Omental fat pad (tissue), 4 donors: ENCODE measurements around the gene KCNQ1. TPM values are rescaled to one million over a fixed set of nuclear protein-coding genes. Genes with fewer than 3 reads are reported as not detected.

ENCODE experiments used
- ATAC-seq: fragments of 150-250 bp; one replicate; pipeline ENCODE4 v1.9.1; 2016; ENCODE audit warnings: mild to moderate bottlenecking, moderate library complexity; ENCODE audit not compliant: low FRiP score
- DNase-seq: peaks from one replicate; pipeline ENCODE4 v3.0.0-alpha.2; 2019; ENCODE audit warnings: low spot score
- total RNA-seq, 4 donors: library from RNA; depleted of rRNA; stranded (reverse); fragments of >200 nt; gene quantifications; one replicate each; pipeline ENCODE4 v1.1.0, GENCODE V29; 2016
- TF ChIP-seq, protein P1 (sequence below), 3 donors: fragments of 450-650 bp; IDR thresholded peaks; one replicate each; pipeline ENCODE4 v1.5.1; 2016 to 2017; ENCODE audit warnings: antibody characterized with exemption in 3 of 3, mild to moderate bottlenecking in 3 of 3, moderate library complexity in 2 of 3

Gene KCNQ1
- total RNA-seq, 4 donors from 2014 or later: 4.5 to 5.9 (median 5.2) TPM

DNA sequence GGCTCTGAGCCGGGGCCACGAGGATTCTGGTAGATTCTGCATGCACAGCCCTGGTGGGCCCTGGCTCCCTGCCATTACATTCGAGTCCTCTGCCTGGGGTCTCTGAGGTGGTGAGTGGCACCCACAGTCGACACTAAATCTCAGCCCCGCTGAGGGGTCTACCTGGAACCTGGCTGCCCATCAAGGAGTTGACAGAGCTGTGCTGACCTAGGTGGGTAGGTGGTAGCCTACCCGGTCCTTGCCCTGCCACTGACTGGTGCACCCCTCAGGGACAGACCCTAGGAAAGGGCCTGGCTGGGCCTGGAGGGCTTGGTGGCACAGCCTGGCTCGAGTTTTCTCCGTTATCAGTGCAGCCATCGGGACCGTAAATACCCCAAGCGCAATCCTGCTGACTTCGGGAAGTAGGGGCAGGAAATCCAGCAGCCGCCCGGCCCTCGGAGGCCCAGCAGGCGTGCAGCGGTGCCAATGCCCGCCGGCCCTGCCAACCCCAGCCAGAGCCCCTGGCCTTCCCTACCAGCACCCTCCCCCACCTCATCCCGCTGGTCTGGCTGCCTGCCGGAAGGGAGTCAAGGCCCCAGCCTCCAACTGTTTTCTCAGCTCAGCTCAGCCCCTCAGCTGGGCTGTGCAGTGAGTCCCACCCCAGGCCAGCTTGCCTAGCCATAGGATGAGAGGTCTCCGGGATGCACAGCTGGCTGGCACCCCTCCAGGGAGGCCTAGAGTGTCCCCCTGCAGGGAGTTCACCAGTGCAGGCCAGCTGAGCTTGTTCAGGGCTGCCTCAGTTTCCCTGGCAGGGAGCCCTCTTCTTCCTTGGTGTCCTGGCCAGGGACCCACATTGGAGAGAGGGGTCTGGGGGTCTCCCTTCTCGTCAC, 335.4 kb downstream of the KCNQ1 start:
- TF ChIP-seq, protein P1, sequence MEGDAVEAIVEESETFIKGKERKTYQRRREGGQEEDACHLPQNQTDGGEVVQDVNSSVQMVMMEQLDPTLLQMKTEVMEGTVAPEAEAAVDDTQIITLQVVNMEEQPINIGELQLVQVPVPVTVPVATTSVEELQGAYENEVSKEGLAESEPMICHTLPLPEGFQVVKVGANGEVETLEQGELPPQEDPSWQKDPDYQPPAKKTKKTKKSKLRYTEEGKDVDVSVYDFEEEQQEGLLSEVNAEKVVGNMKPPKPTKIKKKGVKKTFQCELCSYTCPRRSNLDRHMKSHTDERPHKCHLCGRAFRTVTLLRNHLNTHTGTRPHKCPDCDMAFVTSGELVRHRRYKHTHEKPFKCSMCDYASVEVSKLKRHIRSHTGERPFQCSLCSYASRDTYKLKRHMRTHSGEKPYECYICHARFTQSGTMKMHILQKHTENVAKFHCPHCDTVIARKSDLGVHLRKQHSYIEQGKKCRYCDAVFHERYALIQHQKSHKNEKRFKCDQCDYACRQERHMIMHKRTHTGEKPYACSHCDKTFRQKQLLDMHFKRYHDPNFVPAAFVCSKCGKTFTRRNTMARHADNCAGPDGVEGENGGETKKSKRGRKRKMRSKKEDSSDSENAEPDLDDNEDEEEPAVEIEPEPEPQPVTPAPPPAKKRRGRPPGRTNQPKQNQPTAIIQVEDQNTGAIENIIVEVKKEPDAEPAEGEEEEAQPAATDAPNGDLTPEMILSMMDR (IDR thresholded peaks at IDR 0.05): no peak
- no peak for DNase-seq
- ATAC-seq: no peak

DNA sequence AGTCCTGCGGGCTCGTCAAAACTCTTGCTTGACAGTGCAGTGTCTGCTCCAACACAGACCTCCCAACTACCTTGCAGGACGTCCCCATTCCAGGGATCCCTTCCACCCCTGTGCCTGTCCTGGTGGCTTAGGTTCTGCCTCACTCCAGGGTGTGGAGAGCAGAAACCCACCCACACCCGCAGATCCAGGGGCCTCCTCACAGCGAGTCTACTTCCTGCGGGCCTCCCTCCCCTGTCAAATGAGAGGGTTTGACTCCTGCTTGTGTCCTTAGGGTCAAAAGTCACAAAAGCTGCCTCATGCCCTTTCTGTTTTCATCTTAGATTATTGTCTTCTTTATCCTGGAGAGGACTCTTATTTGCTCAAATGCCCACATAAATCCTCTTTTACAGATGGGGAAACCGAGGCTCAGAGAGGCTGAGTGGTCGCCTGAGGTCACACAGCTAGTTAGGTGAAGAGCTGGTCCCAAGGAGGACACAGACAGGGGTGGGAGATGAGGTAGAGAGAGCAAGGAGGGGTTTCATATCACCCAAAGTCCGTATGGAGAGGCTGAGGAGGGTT, 336.1 kb downstream of the KCNQ1 start:
- DNase-seq (no peak), ATAC-seq (no peak)
- TF ChIP-seq, protein P1 (IDR thresholded peaks at IDR 0.05): no peak

DNA sequence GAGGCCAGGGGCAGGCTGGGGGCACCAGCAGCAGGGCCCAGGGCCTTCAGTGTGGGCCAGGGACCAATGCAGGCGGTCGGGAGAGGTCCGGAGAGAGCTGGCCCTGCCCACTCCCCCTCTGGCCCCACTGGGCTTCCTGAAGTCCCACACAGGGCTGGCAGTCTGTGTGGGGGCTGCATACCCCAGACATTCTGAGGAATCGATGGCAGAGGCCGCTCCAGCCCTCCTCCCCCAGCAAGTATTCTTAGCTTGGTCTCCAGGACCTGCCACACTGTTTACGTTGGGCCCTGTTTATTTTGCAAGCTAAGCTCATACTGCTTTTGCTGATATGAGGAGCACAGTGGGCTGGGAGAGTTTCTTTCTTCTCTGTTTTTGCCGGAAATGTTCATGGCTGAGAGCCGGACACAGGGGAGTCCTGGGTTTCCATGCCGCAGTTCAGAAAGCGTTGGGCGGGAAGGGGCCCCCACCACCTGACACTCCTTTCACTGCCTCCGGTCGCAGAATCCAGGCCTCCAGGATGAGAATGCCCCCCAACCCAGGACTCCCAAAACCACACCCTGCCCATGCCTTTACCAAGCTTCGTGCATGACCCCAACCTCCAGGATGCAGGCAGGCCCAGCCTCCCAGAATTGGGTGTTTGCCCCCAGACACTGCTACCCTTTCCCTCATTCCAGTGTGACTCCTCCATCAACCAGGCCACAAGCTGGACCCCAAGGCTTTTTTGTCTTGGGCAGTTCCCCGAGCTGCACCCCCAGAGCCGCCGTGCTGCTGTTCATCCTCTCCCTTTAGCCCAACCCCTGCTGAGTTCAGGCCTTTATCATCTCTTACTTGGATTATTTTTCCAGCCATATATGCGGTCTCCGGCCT, 336.8 kb downstream of the KCNQ1 start:
- ATAC-seq (no peak), DNase-seq (peak; percentile 10)
- TF ChIP-seq, protein P1 (IDR thresholded peaks at IDR 0.05): no peak

DNA sequence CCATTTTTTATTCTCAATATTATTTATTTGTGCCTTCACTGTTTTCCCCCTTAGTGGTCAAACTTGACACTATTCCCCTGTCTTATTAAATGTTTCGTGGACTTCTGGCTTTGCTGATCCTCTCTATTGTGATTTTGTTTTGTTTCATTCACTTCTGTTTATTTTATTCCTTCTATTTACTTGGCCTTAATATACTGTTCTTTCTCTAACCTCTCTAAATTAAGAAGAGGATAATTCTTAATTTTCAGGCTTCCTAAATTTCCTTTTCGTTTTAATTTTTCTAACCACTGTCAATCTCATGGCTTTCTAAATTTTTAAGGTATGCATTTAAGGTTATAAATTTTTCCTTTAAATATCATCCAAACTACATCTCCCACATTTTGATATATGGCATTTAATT, 338.0 kb downstream of the KCNQ1 start:
- no peak for DNase-seq
- TF ChIP-seq, protein P1 (IDR thresholded peaks at IDR 0.05): no peak
- ATAC-seq: no peak

DNA sequence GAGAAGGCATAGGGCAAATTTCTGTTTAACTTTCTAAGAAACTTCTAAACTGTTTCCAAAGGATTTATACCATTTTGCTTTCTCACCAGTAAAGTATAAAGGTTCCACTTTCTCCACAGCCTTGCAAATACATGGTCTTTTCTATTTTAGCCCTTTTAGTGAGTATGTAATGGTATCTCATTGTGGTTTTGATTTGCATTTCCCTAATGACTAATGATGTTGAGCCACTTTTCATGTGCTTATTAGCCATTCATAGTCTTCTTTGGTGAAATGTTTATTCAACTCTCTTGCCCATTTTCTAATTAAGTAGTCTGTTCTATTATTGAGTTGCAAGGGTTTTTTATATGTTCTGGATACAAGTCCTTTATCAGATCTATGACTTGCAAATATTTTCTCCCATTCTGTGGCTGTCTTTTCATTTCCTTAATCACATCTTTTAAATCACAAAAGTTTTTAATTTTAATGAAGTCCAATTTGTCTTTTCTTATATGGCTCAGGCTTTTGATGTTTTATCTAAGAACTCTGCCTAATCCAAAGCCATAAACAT, 338.8 kb downstream of the KCNQ1 start:
- DNase-seq (no peak), ATAC-seq (no peak)
- TF ChIP-seq, protein P1 (IDR thresholded peaks at IDR 0.05): no peak

DNA sequence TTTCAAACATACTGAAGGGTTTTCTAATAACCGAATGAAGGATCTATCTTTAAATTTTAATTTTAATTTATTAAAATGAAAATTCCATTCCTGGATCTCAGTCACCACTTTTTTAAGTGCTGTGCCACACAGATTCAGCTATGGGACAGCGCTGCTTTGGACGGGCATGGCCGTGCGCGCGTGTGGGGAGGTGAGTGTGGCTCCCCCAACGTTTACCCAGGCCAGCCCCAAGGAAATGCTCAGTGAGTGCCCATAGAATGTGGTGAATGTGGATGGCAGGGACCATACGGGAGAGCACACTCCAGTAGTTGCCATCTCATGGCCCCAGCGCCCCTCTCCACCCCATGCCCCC, 343.0 kb downstream of the KCNQ1 start:
- DNase-seq (no peak), ATAC-seq (no peak)
- TF ChIP-seq, protein P1 (IDR thresholded peaks at IDR 0.05): no peak
